ENCODE results near the gene BIK. TPM values are rescaled to one million over a fixed set of nuclear protein-coding genes. Genes with fewer than 3 reads are reported as not detected.

Gene BIK
- total and polyA plus RNA-seq, 2 experiments from 2014 or later = 9.6 to 9.8 TPM

- Histone ChIP-seq H3K27ac (ENCODE audit: low read depth) (no peak overlapping the region), H3K36me3 (ENCODE audit: insufficient read depth) (no peaks in the 10 kb centered on the region), H3K4me1 (ENCODE audit: insufficient read depth) (no peaks in the 10 kb centered on the region), H3K79me2 (replicated peaks; ENCODE audit: insufficient read depth) (no peaks in the 10 kb centered on the region), H4K20me1 (replicated peaks; ENCODE audit: insufficient read depth) (no peaks in the 10 kb centered on the region), H2AFZ (peak overlapping the region; percentile 97), H3F3A (replicated peaks; ENCODE audit: low read depth) (no peaks in the 10 kb centered on the region; the same call in 1 of the 2 replicates), H3K9me2 (ENCODE audit: insufficient read depth) (no peaks in the 10 kb centered on the region), H3K27me3 (ENCODE audit: insufficient read depth) (peaks cover 17% of the 10 kb centered on the region), H3K4me2 (peak overlapping the region; percentile 86), H3K4me3 (peak overlapping the region; percentile 65)
- no peaks in the 10 kb centered on the region for H3K36me3 Mint-ChIP-seq (ENCODE audit: low read depth)
- H3K4me3 Mint-ChIP-seq = peak overlapping the region; percentile 78
- no peak for TF ChIP-seq STAT1 (IDR thresholded peaks at IDR 0.05; ENCODE audit: unreplicated experiment)
- no peak for TF ChIP-seq ZNF331 (CRISPR knock-in tag; IDR thresholded peaks at IDR 0.05; ENCODE audit: low read depth)
- no peak for TF ChIP-seq REST (IDR thresholded peaks at IDR 0.05; ENCODE audit: unreplicated experiment)
- no peak for TF ChIP-seq POLR2AphosphoS5 (IDR thresholded peaks at IDR 0.05; ENCODE audit: low read depth)
- TF ChIP-seq EZH2 (IDR thresholded peaks at IDR 0.05; ENCODE audit: low read depth, unreplicated experiment) = no peak
- no peak for TF ChIP-seq JUNB (IDR thresholded peaks at IDR 0.05; ENCODE audit: unreplicated experiment)
- no peak for TF ChIP-seq CREB1 (CRISPR knock-in tag; IDR thresholded peaks at IDR 0.05; ENCODE audit: low read depth)
- no peak for TF ChIP-seq ZNF462 (CRISPR knock-in tag; IDR thresholded peaks at IDR 0.05)
- no peak for TF ChIP-seq ZNF114 (CRISPR knock-in tag; IDR thresholded peaks at IDR 0.05)
- no peak for TF ChIP-seq NANOG (IDR thresholded peaks at IDR 0.05; ENCODE audit: borderline replicate concordance)
- no peak for TF ChIP-seq CTCF (conservative IDR thresholded peaks at IDR 0.05; ENCODE audit: low read depth in 2 of 2)
- TF ChIP-seq ETS1 (IDR thresholded peaks at IDR 0.05) = no peak
- no peak for TF ChIP-seq EZH2phosphoT487 (IDR thresholded peaks at IDR 0.05; ENCODE audit: unreplicated experiment)
- H3K9me3 Mint-ChIP-seq = no peaks in the 10 kb centered on the region
- ATAC-seq (peak; percentile 69), DNase-seq (ENCODE audit: low spot score) (peak; percentile 40)
- H3K27ac Mint-ChIP-seq = no peak overlapping the region
- H3K4me1 Mint-ChIP-seq = peaks cover 2% of the 10 kb centered on the region
- peaks cover 20% of the 10 kb centered on the region for H3K27me3 Mint-ChIP-seq (ENCODE audit: insufficient read depth, low read depth, poor library complexity)
Measured at GRCh38 chr22:43152003-43152356, 41.4 kb downstream of the BIK start.
